BLaER1 (cell line): Measurements from ENCODE around the gene TRRAP.

ENCODE experiments used
- H3K27ac ChIP-seq: shearing (Covaris generic); formaldehyde crosslinking; 2 replicates; pipeline ENCODE4 v1.8.1; 2022
- H3K27me3 ChIP-seq: shearing (Covaris generic); formaldehyde crosslinking; 2 replicates; pipeline ENCODE4 v1.8.1; 2022
- H3K36me3 ChIP-seq: shearing (Covaris generic); formaldehyde crosslinking; 2 replicates; pipeline ENCODE4 v1.8.1; 2022
- H3K4me1 ChIP-seq: shearing (Covaris generic); formaldehyde crosslinking; 2 replicates; pipeline ENCODE4 v1.8.1; 2022
- H3K4me2 ChIP-seq: shearing (Covaris generic); formaldehyde crosslinking; 2 replicates; pipeline ENCODE4 v1.8.1; 2022
- H3K4me3 ChIP-seq: shearing (Covaris generic); formaldehyde crosslinking; 2 replicates; pipeline ENCODE4 v1.8.1; 2022
- H3K9ac ChIP-seq: shearing (Covaris generic); formaldehyde crosslinking; 2 replicates; pipeline ENCODE4 v1.8.1; 2022
- H3K9me3 ChIP-seq: shearing (Covaris generic); formaldehyde crosslinking; 2 replicates; pipeline ENCODE4 v1.8.1; 2022
- H4K20me1 ChIP-seq: shearing (Covaris generic); formaldehyde crosslinking; 2 replicates; pipeline ENCODE4 v1.8.1; 2022
- Cebpa-rat ChIP-seq: shearing (Covaris generic); IDR thresholded peaks from 2 replicates; pipeline ENCODE4 v1.8.1; 2022

Gene TRRAP

GRCh38 chr7:98978672-98979071, 100.3 kb downstream of the TRRAP start:
- Histone ChIP-seq H3K9ac (no peak overlapping the region), H3K9me3 (no peaks in the 10 kb centered on the region), H4K20me1 (no peaks in the 10 kb centered on the region), H3K4me1 (no peaks in the 10 kb centered on the region), H3K27me3 (no peaks in the 10 kb centered on the region), H3K27ac (no peak overlapping the region), H3K4me3 (no peak overlapping the region), H3K4me2 (no peak overlapping the region), H3K36me3 (peaks cover 100% of the 10 kb centered on the region)
- TF ChIP-seq Cebpa-rat = no peak

- no peak overlapping the region for H3K9ac ChIP-seq
- H4K20me1 ChIP-seq = no peaks in the 10 kb centered on the region
- H3K27ac ChIP-seq = no peak overlapping the region
- no peak overlapping the region for H3K4me2 ChIP-seq
- peaks cover 100% of the 10 kb centered on the region for H3K36me3 ChIP-seq
- peaks cover 10% of the 10 kb centered on the region for H3K9me3 ChIP-seq
- TF ChIP-seq Cebpa-rat = no peak
- no peak overlapping the region for H3K4me3 ChIP-seq
- no peaks in the 10 kb centered on the region for H3K4me1 ChIP-seq
- H3K27me3 ChIP-seq = no peaks in the 10 kb centered on the region
Observed at GRCh38 chr7:98981701-98982100, 103.4 kb downstream of the TRRAP start.

GRCh38 chr7:98982686-98983085, 104.4 kb downstream of the TRRAP start:
- H3K4me3 ChIP-seq = no peak overlapping the region
- H3K4me2 ChIP-seq = no peak overlapping the region
- no peak overlapping the region for H3K9ac ChIP-seq
- H4K20me1 ChIP-seq = no peaks in the 10 kb centered on the region
- H3K9me3 ChIP-seq = peaks cover 10% of the 10 kb centered on the region
- no peak for TF ChIP-seq Cebpa-rat
- H3K4me1 ChIP-seq = peaks cover 6% of the 10 kb centered on the region
- no peaks in the 10 kb centered on the region for H3K27me3 ChIP-seq
- H3K27ac ChIP-seq = no peak overlapping the region
- peaks cover 100% of the 10 kb centered on the region for H3K36me3 ChIP-seq

GRCh38 chr7:98984126-98984525, 105.8 kb downstream of the TRRAP start:
- Histone ChIP-seq H3K9me3 (peaks cover 10% of the 10 kb centered on the region), H4K20me1 (no peaks in the 10 kb centered on the region), H3K4me3 (no peak overlapping the region), H3K4me1 (peaks cover 20% of the 10 kb centered on the region), H3K4me2 (no peak overlapping the region), H3K27ac (no peak overlapping the region), H3K9ac (no peak overlapping the region), H3K27me3 (no peaks in the 10 kb centered on the region), H3K36me3 (peaks cover 100% of the 10 kb centered on the region)
- TF ChIP-seq Cebpa-rat = no peak

GRCh38 chr7:98985406-98985805, 107.1 kb downstream of the TRRAP start:
- Histone ChIP-seq H3K4me3 (no peak overlapping the region), H3K27ac (no peak overlapping the region), H3K9ac (no peak overlapping the region), H3K9me3 (peaks cover 10% of the 10 kb centered on the region), H3K27me3 (no peaks in the 10 kb centered on the region), H4K20me1 (0 out of 2 replicates have a peak, but pooled peaks cover 7% of the 10 kb centered on the region), H3K4me1 (peaks cover 27% of the 10 kb centered on the region), H3K36me3 (peaks cover 100% of the 10 kb centered on the region), H3K4me2 (no peak overlapping the region)
- no peak for TF ChIP-seq Cebpa-rat

GRCh38 chr7:98985945-98986344, 107.6 kb downstream of the TRRAP start:
- H3K4me1 ChIP-seq = peaks cover 29% of the 10 kb centered on the region
- no peak overlapping the region for H3K4me2 ChIP-seq
- H3K27ac ChIP-seq = no peak overlapping the region
- H3K36me3 ChIP-seq = peaks cover 100% of the 10 kb centered on the region
- H3K4me3 ChIP-seq = no peak overlapping the region
- peaks cover 10% of the 10 kb centered on the region for H3K9me3 ChIP-seq
- H3K27me3 ChIP-seq = no peaks in the 10 kb centered on the region
- H3K9ac ChIP-seq = no peak overlapping the region
- H4K20me1 ChIP-seq = peaks cover 7% of the 10 kb centered on the region; the same call in 1 of the 2 replicates
- no peak for TF ChIP-seq Cebpa-rat

- Histone ChIP-seq H4K20me1 (peaks cover 7% of the 10 kb centered on the region; the same call in 1 of the 2 replicates), H3K9ac (peak overlapping the region; percentile 35; the same call in 1 of the 2 replicates), H3K27ac (no peak overlapping the region), H3K4me3 (no peak overlapping the region), H3K9me3 (peaks cover 10% of the 10 kb centered on the region), H3K4me2 (peak overlapping the region; percentile 53), H3K36me3 (peaks cover 100% of the 10 kb centered on the region), H3K27me3 (no peaks in the 10 kb centered on the region), H3K4me1 (peaks cover 37% of the 10 kb centered on the region)
- TF ChIP-seq Cebpa-rat = no peak
Observed at GRCh38 chr7:98988641-98989040, 110.3 kb downstream of the TRRAP start.

GRCh38 chr7:98990356-98990755, 112.0 kb downstream of the TRRAP start:
- Histone ChIP-seq H3K4me3 (no peak overlapping the region), H3K9me3 (peaks cover 7% of the 10 kb centered on the region), H3K27me3 (no peaks in the 10 kb centered on the region), H3K4me1 (peaks cover 37% of the 10 kb centered on the region), H3K4me2 (no peak overlapping the region), H4K20me1 (peaks cover 7% of the 10 kb centered on the region; the same call in 1 of the 2 replicates), H3K27ac (no peak overlapping the region), H3K36me3 (peaks cover 100% of the 10 kb centered on the region), H3K9ac (no peak overlapping the region)
- TF ChIP-seq Cebpa-rat = no peak

- H3K4me3 ChIP-seq = no peak overlapping the region
- no peak overlapping the region for H3K9ac ChIP-seq
- H3K36me3 ChIP-seq = peaks cover 100% of the 10 kb centered on the region
- no peak for TF ChIP-seq Cebpa-rat
- no peaks in the 10 kb centered on the region for H3K27me3 ChIP-seq
- H3K4me1 ChIP-seq = peaks cover 42% of the 10 kb centered on the region
- H4K20me1 ChIP-seq = peaks cover 7% of the 10 kb centered on the region; the same call in 1 of the 2 replicates
- no peak overlapping the region for H3K4me2 ChIP-seq
- H3K27ac ChIP-seq = no peak overlapping the region
- peaks cover under 1% of the 10 kb centered on the region; the same call in 1 of the 2 replicates for H3K9me3 ChIP-seq
Observed at GRCh38 chr7:98991141-98991540, 112.8 kb downstream of the TRRAP start.

GRCh38 chr7:98992076-98992475, 113.7 kb downstream of the TRRAP start:
- Histone ChIP-seq H3K9me3 (no peaks in the 10 kb centered on the region), H3K9ac (no peak overlapping the region), H3K4me3 (no peak overlapping the region), H3K36me3 (peaks cover 100% of the 10 kb centered on the region), H3K4me1 (peaks cover 45% of the 10 kb centered on the region), H3K4me2 (no peak overlapping the region), H3K27me3 (no peaks in the 10 kb centered on the region), H4K20me1 (peaks cover 7% of the 10 kb centered on the region; the same call in 1 of the 2 replicates), H3K27ac (0 out of 2 replicates have a peak overlapping the region, but pooled peaks have one; percentile 20)
- TF ChIP-seq Cebpa-rat = no peak
